Left kidney (tissue), 2 donors: ENCODE measurements around the gene RHCE. TPM values are rescaled to one million over a fixed set of nuclear protein-coding genes. Genes with fewer than 3 reads are reported as not detected.
"Not testable (repeated sequence)": the region's sequence is repeated elsewhere in the genome, so short reads cannot be mapped to it uniquely, and the experiment has no call there.

Source experiments
- DNase-seq: peaks from one replicate; pipeline ENCODE4 v3.0.0-alpha.2; 2013
- polyA plus RNA-seq: library from polyadenylated mRNA; unstranded; fragments of 120-200 nt; gene quantifications from one replicate; pipeline ENCODE4 v1.2.1, GENCODE V29; 2013; ENCODE audit not compliant: insufficient read length

RHCE gene
- polyA plus RNA-seq, 1 donor, result 0.83 TPM

DNA sequence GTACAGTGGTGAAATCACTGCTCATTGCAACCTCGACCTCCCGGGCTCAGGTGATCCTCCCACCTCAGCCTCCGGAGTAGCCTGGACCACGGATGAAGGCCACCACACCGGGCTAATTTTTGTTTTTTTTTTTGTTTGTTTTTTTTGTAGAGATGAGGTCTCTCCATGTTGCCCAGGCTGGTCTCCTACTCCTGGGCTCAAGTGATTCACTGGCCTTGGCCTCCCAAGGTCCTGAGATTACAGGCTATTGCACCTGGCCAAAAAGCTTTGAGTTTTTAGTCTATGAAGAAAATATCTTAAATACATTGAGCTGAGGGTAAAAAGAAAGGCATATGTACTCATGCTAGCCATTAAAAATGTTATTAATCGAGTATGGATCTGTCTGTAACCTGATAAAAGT is 78.9 kb downstream of the RHCE start:
- DNase-seq, result no peak

- no peak for DNase-seq
These were observed 81.6 kb downstream of the RHCE start for GRCh38 chr1:25338986-25339385.

DNA sequence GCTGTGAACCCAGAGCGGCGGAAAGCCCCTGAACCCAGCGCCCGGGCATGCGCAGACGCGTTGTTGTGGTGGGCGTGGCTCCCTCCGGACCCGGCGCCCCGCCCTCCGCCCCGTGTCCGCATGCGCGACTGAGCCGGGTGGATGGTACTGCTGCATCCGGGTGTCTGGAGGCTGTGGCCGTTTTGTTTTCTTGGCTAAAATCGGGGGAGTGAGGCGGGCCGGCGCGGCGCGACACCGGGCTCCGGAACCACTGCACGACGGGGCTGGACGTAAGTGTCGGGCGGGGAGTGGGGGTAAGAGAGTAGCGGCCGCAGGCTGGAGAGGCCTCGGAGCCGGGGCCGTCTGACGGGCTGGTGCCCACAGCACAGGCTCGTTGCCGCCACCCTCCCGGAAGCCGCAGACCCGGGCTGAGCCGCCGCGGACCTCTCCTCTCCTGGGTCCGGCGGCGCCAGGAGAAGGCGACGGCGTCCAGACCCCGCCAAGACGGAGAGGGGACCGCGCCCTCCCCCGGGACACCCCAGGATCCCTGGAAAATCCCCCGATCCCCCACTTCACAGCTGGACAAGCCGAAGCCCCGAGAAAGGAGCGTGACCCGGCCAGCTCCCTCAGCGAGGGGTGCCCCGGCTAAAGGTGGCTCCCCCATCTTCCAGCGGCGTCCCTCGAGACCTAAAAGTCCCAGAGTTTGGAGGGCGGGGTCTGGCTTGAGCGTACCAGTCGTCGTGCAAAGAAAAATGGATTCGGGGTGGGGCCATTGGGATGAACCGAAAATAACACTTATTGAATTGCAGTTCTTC is 82.2 kb downstream of the RHCE start, which contains the start of gene TMEM50A:
Gene TMEM50A, plus strand, starts transcription at position 147 of the 794 bp plus-strand sequence. CDS start 2,153 bp downstream, outside the sequence.
- DNase-seq, result peak; percentile 85

GRCh38 chr1:25337483-25338187 is 83.0 kb downstream of the RHCE start:
- DNase-seq, result not testable (repeated sequence)

GRCh38 chr1:25336922-25337354 is 83.7 kb downstream of the RHCE start:
- not testable (repeated sequence) for DNase-seq

GRCh38 chr1:25329950-25330349 is 90.7 kb downstream of the RHCE start:
- not testable (repeated sequence) for DNase-seq

GRCh38 chr1:25329336-25329735 is 91.3 kb downstream of the RHCE start:
- DNase-seq, result not testable (repeated sequence)

- DNase-seq, result not testable (repeated sequence)
These were observed 91.8 kb downstream of the RHCE start for GRCh38 chr1:25328791-25329185.

DNA sequence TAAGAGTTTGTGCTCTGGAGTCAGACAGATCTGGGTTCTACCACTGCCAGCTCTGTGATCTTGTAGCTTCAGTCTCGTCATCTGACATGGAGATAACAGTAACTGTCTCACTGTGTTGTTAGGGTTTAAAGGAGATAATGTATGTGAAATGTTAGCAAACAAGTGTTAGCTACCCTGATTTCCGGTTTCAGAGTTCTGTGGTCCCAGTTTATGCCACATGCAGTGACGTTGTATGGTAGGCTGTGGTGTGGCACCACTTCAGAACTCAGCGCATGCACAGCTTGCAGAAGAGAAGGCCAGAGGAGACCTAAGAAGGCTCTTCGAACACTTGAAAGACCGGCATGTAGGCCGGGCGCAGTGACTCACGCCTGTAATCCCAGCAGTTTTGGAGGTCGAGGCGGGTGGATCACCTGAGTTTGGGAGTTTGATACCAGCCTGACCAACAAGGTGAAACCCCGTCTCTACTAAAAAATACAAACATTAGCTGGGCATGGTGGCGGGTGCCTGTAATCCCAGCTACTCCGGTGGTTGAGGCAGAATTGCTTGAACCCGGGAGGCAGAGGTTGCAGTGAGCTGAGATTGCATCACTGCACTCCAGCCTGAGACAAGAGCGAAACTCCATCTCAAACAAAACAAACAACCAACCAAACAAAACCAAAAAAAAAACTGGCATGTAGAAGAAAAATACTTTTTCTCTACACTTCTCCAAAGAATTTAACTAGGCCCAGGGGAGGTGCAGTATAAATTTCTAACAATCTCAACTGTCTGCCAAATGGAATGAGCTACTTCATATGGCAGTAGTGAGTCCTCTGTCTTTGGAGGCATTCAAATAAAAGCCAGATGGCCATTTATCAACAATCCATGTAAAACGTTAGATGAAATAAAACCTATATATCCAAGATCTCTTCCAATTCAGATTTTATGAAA is 92.5 kb downstream of the RHCE start:
- not testable (repeated sequence) for DNase-seq

- DNase-seq, result not testable (repeated sequence)
These were observed 96.2 kb downstream of the RHCE start for GRCh38 chr1:25324407-25324806.

GRCh38 chr1:25322127-25322526 is 98.5 kb downstream of the RHCE start:
- not testable (repeated sequence) for DNase-seq

DNA sequence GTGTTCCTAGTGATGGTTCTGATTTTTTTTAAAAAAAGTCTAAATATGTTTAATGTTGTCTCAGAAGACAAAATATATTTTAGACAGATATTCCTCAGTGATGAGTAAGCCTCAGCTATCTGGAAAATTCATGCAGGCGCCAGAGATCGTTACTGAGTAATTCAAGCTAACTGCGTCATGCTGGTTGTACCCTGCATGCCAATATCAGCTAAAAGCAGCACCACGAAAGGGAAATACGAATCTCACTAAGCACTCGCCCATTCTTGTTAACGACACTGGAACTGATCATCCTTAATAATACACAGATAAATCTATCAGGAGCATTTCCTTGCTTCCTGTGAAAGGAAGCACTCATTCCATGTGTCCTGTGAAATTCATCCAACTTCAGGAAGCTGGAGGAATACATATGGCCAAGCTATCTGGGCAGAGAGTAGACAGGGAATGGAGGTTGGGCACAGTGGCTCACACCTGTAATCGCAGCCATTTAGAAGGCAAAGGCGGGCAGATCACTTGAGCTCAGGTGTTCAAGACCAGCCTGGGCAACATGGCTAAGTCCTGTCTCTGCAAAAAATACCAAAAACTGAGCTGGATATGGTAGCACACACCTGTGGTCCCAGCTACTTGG is 100.2 kb downstream of the RHCE start:
- DNase-seq, result not testable (repeated sequence)

DNA sequence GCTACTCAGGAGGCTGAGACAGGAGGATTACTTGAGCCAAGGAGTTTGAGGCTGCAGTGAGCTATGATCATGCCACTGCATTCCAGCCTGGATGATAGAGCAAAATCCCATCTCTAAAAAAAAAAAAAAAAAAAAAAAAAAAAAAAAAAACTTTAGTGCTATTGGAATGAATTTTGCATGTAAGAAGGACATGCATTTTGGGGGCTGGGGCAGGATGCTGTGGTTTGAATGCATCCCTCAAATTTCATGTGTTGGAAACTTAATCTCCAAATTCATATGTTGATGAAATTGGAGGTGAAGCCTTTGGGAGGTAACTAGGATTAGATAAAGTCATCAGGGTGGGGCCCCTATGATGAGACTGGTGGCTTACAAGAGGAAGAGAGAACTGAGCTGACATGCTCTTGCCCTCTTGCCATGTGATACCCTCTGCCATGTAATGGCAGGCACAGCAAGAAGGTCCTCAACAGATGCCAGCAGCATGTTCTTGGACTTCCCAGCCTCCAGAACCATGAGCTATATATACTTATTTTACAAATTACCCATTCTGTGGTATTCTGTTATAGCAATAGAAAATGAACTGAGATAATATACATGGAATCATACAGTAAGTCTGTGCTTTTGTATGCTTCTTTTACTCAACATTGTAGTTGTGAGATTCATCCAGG is 107.7 kb downstream of the RHCE start:
- DNase-seq, result not testable (repeated sequence)

Other genes starting within 250 kb of the RHCE start
- 98.0 TPM for gene SYF2, start 188.3 kb downstream of the RHCE start, polyA plus RNA-seq
- 293 TPM for gene RSRP1, start 173.4 kb downstream of the RHCE start, polyA plus RNA-seq
- 2.1 TPM for gene RHD, start 148.3 kb downstream of the RHCE start, polyA plus RNA-seq
- 128 TPM for gene TMEM50A, start 82.5 kb downstream of the RHCE start, polyA plus RNA-seq
- gene MACO1, start 10.1 kb upstream of the RHCE start, polyA plus RNA-seq, result 31.6 TPM
- gene LDLRAP1, start 122.8 kb upstream of the RHCE start, polyA plus RNA-seq, result 12.9 TPM
- 13.9 TPM for gene MAN1C1, start 196.0 kb upstream of the RHCE start, polyA plus RNA-seq